HEK293 (cell line): ENCODE measurements around the gene C6orf15.

Source experiments
- CTCF ChIA-PET: fragments of 350-600 bp; formaldehyde crosslinking; extraction: SDS; loops from one replicate; lab custom pipeline; 2021; ENCODE audit warnings: antibody characterized with exemption; lab: Yijun Ruan, JAX
- POLR2A ChIA-PET: fragments of 300-600 bp; formaldehyde crosslinking; extraction: SDS; loops from one replicate; lab custom pipeline; 2020; ENCODE audit warnings: antibody characterized with exemption, inconsistent platforms; lab: Yijun Ruan, JAX
- H3K27ac ChIP-seq: fragments of 200-500 bp; sonication (Bioruptor generic); 2 replicates; pipeline ENCODE4 v1.5.1; 2014; ENCODE audit warnings: low read depth, low read length, control low read depth, inconsistent platforms; ENCODE audit errors: extremely low read depth
- H3K36me3 ChIP-seq, 2 experiments: fragments of 200-500 bp in 1 of 2; sonication (Bioruptor generic) in 1 of 2; 1 replicate in 1 of 2; 2 replicates in 1 of 2; pipeline ENCODE4 v1.5.1; 2014 to 2017; ENCODE audit warnings: inconsistent platforms in 2 of 2, low read length in 2 of 2; ENCODE audit not compliant: control insufficient read depth in 2 of 2, insufficient read depth in 1 of 2
- H3K4me1 ChIP-seq: fragments of 200-500 bp; sonication (Bioruptor generic); 2 replicates; pipeline ENCODE4 v1.5.1; 2014; ENCODE audit warnings: mild to moderate bottlenecking, low read length, inconsistent platforms; ENCODE audit not compliant: control insufficient read depth, insufficient read depth
- H3K4me3 ChIP-seq: 2 replicates; pipeline ENCODE4 v1.5.1; 2011; ENCODE audit warnings: low read depth, mild to moderate bottlenecking, control low read depth, low read length, moderate library complexity
- H3K9me3 ChIP-seq: fragments of 200-500 bp; sonication (Bioruptor generic); 2 replicates; pipeline ENCODE4 v1.5.1; 2014; ENCODE audit warnings: low read depth, low read length, inconsistent platforms; ENCODE audit not compliant: control insufficient read depth, insufficient read depth
- IKZF3 ChIP-seq: fragments of 450-650 bp; IDR thresholded peaks from 2 replicates; pipeline ENCODE4 v1.5.0; 2018; ENCODE audit warnings: missing biosample characterization, mild to moderate bottlenecking, missing genetic modification characterization, moderate library complexity
- KLF16 ChIP-seq: fragments of 450-650 bp; formaldehyde crosslinking; IDR thresholded peaks from 2 replicates; pipeline ENCODE4 v1.5.1; 2017; ENCODE audit warnings: missing biosample characterization, missing genetic modification characterization
- SCRT1 ChIP-seq: fragments of 450-650 bp; formaldehyde crosslinking; IDR thresholded peaks from 2 replicates; pipeline ENCODE4 v1.5.1; 2016; ENCODE audit warnings: missing biosample characterization, missing genetic modification characterization, borderline replicate concordance
- SCRT2 ChIP-seq: fragments of 450-650 bp; formaldehyde crosslinking; IDR thresholded peaks from 2 replicates; pipeline ENCODE4 v1.5.1; 2016; ENCODE audit warnings: missing biosample characterization, missing genetic modification characterization
- YY1 ChIP-seq: fragments of 450-650 bp; formaldehyde crosslinking; IDR thresholded peaks from 2 replicates; pipeline ENCODE4 v1.5.1; 2018; ENCODE audit warnings: missing biosample characterization, missing genetic modification characterization
- ZBTB17 ChIP-seq: fragments of 450-650 bp; formaldehyde crosslinking; IDR thresholded peaks from 2 replicates; pipeline ENCODE4 v1.5.1; 2016; ENCODE audit warnings: missing biosample characterization, missing genetic modification characterization
- ZNF157 ChIP-seq: fragments of 450-650 bp; formaldehyde crosslinking; IDR thresholded peaks from 2 replicates; pipeline ENCODE4 v1.5.1; 2016; ENCODE audit warnings: missing biosample characterization, missing genetic modification characterization
- ZNF394 ChIP-seq: fragments of 450-650 bp; formaldehyde crosslinking; IDR thresholded peaks from 2 replicates; pipeline ENCODE4 v1.5.1; 2016; ENCODE audit warnings: missing biosample characterization, missing genetic modification characterization, mild to moderate bottlenecking, moderate library complexity, borderline replicate concordance
- ZNF518A ChIP-seq: fragments of 450-650 bp; formaldehyde crosslinking; conservative IDR thresholded peaks from 2 replicates; pipeline ENCODE4 v1.5.1; 2016; ENCODE audit warnings: low read depth, missing biosample characterization, missing genetic modification characterization
- ZNF560 ChIP-seq: fragments of 450-650 bp; formaldehyde crosslinking; IDR thresholded peaks from 2 replicates; pipeline ENCODE4 v1.5.1; 2017; ENCODE audit warnings: missing biosample characterization, missing genetic modification characterization, borderline replicate concordance
- ZNF600 ChIP-seq: fragments of 450-650 bp; formaldehyde crosslinking; IDR thresholded peaks from 2 replicates; pipeline ENCODE4 v1.5.1; 2016; ENCODE audit warnings: missing biosample characterization, missing genetic modification characterization
- ZNF658 ChIP-seq: fragments of 450-650 bp; formaldehyde crosslinking; IDR thresholded peaks from 2 replicates; pipeline ENCODE4; 2016; ENCODE audit warnings: missing biosample characterization, missing genetic modification characterization
- ZNF692 ChIP-seq: fragments of 450-650 bp; formaldehyde crosslinking; IDR thresholded peaks from 2 replicates; pipeline ENCODE4 v1.5.1; 2016; ENCODE audit warnings: missing biosample characterization, missing genetic modification characterization
- TF ChIP-seq, protein P1 (sequence below): fragments of 450-650 bp; formaldehyde crosslinking; IDR thresholded peaks from 2 replicates; pipeline ENCODE4 v1.5.1; 2016; ENCODE audit warnings: missing biosample characterization, missing genetic modification characterization, borderline replicate concordance
- TF ChIP-seq, protein P2 (sequence below): fragments of 450-650 bp; formaldehyde crosslinking; IDR thresholded peaks from 2 replicates; pipeline ENCODE4 v1.5.1; 2017; ENCODE audit warnings: missing biosample characterization, mild to moderate bottlenecking, missing genetic modification characterization, moderate library complexity
- TF ChIP-seq, protein P3 (sequence below): fragments of 450-650 bp; formaldehyde crosslinking; IDR thresholded peaks from 2 replicates; pipeline ENCODE4 v1.5.1; 2017; ENCODE audit warnings: missing biosample characterization, missing genetic modification characterization
- TF ChIP-seq, protein P4 (sequence below): fragments of 450-650 bp; formaldehyde crosslinking; IDR thresholded peaks from 2 replicates; pipeline ENCODE4 v1.5.1; 2016; ENCODE audit warnings: missing biosample characterization, missing genetic modification characterization

C6orf15 gene

GRCh38 chr6:31074401-31074800 lies 38.0 kb downstream of the C6orf15 start (continued):
- TF ChIP-seq, protein P1, sequence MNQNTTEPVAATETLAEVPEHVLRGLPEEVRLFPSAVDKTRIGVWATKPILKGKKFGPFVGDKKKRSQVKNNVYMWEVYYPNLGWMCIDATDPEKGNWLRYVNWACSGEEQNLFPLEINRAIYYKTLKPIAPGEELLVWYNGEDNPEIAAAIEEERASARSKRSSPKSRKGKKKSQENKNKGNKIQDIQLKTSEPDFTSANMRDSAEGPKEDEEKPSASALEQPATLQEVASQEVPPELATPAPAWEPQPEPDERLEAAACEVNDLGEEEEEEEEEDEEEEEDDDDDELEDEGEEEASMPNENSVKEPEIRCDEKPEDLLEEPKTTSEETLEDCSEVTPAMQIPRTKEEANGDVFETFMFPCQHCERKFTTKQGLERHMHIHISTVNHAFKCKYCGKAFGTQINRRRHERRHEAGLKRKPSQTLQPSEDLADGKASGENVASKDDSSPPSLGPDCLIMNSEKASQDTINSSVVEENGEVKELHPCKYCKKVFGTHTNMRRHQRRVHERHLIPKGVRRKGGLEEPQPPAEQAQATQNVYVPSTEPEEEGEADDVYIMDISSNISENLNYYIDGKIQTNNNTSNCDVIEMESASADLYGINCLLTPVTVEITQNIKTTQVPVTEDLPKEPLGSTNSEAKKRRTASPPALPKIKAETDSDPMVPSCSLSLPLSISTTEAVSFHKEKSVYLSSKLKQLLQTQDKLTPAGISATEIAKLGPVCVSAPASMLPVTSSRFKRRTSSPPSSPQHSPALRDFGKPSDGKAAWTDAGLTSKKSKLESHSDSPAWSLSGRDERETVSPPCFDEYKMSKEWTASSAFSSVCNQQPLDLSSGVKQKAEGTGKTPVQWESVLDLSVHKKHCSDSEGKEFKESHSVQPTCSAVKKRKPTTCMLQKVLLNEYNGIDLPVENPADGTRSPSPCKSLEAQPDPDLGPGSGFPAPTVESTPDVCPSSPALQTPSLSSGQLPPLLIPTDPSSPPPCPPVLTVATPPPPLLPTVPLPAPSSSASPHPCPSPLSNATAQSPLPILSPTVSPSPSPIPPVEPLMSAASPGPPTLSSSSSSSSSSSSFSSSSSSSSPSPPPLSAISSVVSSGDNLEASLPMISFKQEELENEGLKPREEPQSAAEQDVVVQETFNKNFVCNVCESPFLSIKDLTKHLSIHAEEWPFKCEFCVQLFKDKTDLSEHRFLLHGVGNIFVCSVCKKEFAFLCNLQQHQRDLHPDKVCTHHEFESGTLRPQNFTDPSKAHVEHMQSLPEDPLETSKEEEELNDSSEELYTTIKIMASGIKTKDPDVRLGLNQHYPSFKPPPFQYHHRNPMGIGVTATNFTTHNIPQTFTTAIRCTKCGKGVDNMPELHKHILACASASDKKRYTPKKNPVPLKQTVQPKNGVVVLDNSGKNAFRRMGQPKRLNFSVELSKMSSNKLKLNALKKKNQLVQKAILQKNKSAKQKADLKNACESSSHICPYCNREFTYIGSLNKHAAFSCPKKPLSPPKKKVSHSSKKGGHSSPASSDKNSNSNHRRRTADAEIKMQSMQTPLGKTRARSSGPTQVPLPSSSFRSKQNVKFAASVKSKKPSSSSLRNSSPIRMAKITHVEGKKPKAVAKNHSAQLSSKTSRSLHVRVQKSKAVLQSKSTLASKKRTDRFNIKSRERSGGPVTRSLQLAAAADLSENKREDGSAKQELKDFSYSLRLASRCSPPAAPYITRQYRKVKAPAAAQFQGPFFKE = no peak
- TF ChIP-seq ZNF518A (tag by site-specific recombination) (no peak), ZNF560 (tag by site-specific recombination) (no peak), YY1 (tag by site-specific recombination) (no peak), KLF16 (no peak), ZNF157 (tag by site-specific recombination) (no peak)

DNA sequence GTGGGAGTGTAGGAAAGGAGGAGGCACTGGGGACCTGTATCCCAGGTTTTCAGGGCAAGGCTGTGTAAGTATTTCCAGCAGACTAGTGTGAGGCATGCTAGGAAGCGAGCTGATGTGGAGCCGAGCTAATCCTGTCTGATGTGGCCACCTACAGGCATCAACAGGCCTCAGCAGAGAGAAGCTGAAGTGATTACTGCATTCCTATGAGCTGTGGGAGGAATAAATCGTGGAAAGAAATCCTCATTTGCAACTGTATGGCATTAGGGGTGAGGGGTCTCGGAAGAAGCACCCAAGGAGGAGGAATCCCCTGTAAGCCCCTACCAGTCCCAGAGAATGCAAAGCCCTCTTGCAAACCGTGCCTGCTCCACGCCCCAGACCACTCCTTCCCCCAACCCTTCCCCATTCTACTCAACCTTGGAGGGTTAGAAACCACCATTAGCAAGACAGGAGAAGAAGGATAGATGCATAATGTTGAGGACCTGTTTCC lies 41.6 kb downstream of the C6orf15 start:
- Histone ChIP-seq H3K36me3 (no peaks in the 10 kb centered on the region), H3K4me1 (peaks cover 17% of the 10 kb centered on the region), H3K27ac (no peak overlapping the region), H3K9me3 (no peaks in the 10 kb centered on the region), H3K4me3 (no peak overlapping the region)
- CTCF ChIA-PET = interaction anchor here (0.5 to 3.9 kb wide), 35 partner anchors 10 to 530 kb away, joined by 3 to 103 read pairs (median 4); partner anchors contain the start of genes DHX16, GTF2H4, SFTA2 and VARS2
- POLR2A ChIA-PET = interaction anchor here (0.9 to 1.0 kb wide), 3 partner anchors 9 to 157 kb away, joined by 3 to 5 read pairs (median 3); partner anchors contain the start of gene VARS2
- TF ChIP-seq ZNF692 (tag by site-specific recombination) (no peak), SCRT1 (tag by site-specific recombination) (0 out of 2 replicates have a peak, but pooled peaks have one; percentile 38), ZNF658 (tag by site-specific recombination) (no peak), SCRT2 (tag by site-specific recombination) (peak; percentile 54; the same call in 1 of the 2 replicates), ZNF394 (peak; percentile 26; the same call in 1 of the 2 replicates), ZBTB17 (peak; percentile 65; the same call in 1 of the 2 replicates), IKZF3 (tag by site-specific recombination) (0 out of 2 replicates have a peak, but pooled peaks have one; percentile 12), ZNF600 (tag by site-specific recombination) (peak; percentile 39; the same call in 1 of the 2 replicates)
- TF ChIP-seq, protein P2, sequence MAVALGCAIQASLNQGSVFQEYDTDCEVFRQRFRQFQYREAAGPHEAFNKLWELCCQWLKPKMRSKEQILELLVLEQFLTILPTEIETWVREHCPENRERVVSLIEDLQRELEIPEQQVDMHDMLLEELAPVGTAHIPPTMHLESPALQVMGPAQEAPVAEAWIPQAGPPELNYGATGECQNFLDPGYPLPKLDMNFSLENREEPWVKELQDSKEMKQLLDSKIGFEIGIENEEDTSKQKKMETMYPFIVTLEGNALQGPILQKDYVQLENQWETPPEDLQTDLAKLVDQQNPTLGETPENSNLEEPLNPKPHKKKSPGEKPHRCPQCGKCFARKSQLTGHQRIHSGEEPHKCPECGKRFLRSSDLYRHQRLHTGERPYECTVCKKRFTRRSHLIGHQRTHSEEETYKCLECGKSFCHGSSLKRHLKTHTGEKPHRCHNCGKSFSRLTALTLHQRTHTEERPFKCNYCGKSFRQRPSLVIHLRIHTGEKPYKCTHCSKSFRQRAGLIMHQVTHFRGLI (tag by site-specific recombination) = no peak
- TF ChIP-seq, protein P3, sequence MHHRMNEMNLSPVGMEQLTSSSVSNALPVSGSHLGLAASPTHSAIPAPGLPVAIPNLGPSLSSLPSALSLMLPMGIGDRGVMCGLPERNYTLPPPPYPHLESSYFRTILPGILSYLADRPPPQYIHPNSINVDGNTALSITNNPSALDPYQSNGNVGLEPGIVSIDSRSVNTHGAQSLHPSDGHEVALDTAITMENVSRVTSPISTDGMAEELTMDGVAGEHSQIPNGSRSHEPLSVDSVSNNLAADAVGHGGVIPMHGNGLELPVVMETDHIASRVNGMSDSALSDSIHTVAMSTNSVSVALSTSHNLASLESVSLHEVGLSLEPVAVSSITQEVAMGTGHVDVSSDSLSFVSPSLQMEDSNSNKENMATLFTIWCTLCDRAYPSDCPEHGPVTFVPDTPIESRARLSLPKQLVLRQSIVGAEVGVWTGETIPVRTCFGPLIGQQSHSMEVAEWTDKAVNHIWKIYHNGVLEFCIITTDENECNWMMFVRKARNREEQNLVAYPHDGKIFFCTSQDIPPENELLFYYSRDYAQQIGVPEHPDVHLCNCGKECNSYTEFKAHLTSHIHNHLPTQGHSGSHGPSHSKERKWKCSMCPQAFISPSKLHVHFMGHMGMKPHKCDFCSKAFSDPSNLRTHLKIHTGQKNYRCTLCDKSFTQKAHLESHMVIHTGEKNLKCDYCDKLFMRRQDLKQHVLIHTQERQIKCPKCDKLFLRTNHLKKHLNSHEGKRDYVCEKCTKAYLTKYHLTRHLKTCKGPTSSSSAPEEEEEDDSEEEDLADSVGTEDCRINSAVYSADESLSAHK = peak; percentile 89
- TF ChIP-seq, protein P4, sequence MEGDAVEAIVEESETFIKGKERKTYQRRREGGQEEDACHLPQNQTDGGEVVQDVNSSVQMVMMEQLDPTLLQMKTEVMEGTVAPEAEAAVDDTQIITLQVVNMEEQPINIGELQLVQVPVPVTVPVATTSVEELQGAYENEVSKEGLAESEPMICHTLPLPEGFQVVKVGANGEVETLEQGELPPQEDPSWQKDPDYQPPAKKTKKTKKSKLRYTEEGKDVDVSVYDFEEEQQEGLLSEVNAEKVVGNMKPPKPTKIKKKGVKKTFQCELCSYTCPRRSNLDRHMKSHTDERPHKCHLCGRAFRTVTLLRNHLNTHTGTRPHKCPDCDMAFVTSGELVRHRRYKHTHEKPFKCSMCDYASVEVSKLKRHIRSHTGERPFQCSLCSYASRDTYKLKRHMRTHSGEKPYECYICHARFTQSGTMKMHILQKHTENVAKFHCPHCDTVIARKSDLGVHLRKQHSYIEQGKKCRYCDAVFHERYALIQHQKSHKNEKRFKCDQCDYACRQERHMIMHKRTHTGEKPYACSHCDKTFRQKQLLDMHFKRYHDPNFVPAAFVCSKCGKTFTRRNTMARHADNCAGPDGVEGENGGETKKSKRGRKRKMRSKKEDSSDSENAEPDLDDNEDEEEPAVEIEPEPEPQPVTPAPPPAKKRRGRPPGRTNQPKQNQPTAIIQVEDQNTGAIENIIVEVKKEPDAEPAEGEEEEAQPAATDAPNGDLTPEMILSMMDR (tag by site-specific recombination) = peak; percentile 76
